HG03095 (cell line): Measurements from ENCODE around the gene MAP1LC3A.
"Not testable (repeated sequence)": the region's sequence is repeated elsewhere in the genome, so short reads cannot be mapped to it uniquely, and the experiment has no call there.

Experiments
- ATAC-seq: cut with Tn5 transposase; IDR thresholded peaks from one replicate; pipeline ENCODE4 v1.9.1; 2021; ENCODE audit warnings: moderate library complexity; ENCODE audit not compliant: unreplicated experiment

MAP1LC3A gene

GRCh38 chr20:34558320-34559218 lies at the start of gene MAP1LC3A:
Gene MAP1LC3A, plus strand, starts transcription at chr20:34558718. Its CDS starts 151 bp downstream, at chr20:34558869.
- no peak for ATAC-seq

GRCh38 chr20:34510575-34510974 lies 47.9 kb upstream of the MAP1LC3A start:
- no peak for ATAC-seq

- no peak for ATAC-seq
These were observed 46.6 kb upstream of the MAP1LC3A start for GRCh38 chr20:34511891-34512265.

- ATAC-seq, result no peak
These were observed 46.1 kb upstream of the MAP1LC3A start for GRCh38 chr20:34512266-34512954.

- no peak for ATAC-seq
These were observed 45.5 kb upstream of the MAP1LC3A start for GRCh38 chr20:34512955-34513419.

GRCh38 chr20:34514034-34514433 lies 44.5 kb upstream of the MAP1LC3A start:
- ATAC-seq, result not testable (repeated sequence)

GRCh38 chr20:34514897-34515483 lies 43.5 kb upstream of the MAP1LC3A start:
- ATAC-seq, result no peak

GRCh38 chr20:34515484-34516246 lies 42.9 kb upstream of the MAP1LC3A start:
- ATAC-seq, result peak; percentile 39

GRCh38 chr20:34516247-34517113 lies 42.0 kb upstream of the MAP1LC3A start, which contains the start of gene DYNLRB1:
Gene DYNLRB1, plus strand, starts transcription at chr20:34516422. Its CDS starts 37 bp downstream, at chr20:34516459.
- ATAC-seq, result peak; percentile 59

- ATAC-seq, result no peak
These were observed 41.4 kb upstream of the MAP1LC3A start for GRCh38 chr20:34517114-34517505.

GRCh38 chr20:34518863-34519262 lies 39.7 kb upstream of the MAP1LC3A start:
- not testable (repeated sequence) for ATAC-seq

- ATAC-seq, result not testable (repeated sequence)
These were observed 38.7 kb upstream of the MAP1LC3A start for GRCh38 chr20:34519841-34520240.

- no peak for ATAC-seq
These were observed 35.3 kb upstream of the MAP1LC3A start for GRCh38 chr20:34522969-34523871.

GRCh38 chr20:34524426-34524825 lies 34.1 kb upstream of the MAP1LC3A start:
- ATAC-seq, result no peak

GRCh38 chr20:34525342-34525708 lies 33.2 kb upstream of the MAP1LC3A start:
- ATAC-seq, result no peak

GRCh38 chr20:34525709-34526416 lies 32.7 kb upstream of the MAP1LC3A start:
- no peak for ATAC-seq

GRCh38 chr20:34526466-34526865 lies 32.1 kb upstream of the MAP1LC3A start:
- no peak for ATAC-seq

- ATAC-seq, result no peak
These were observed 31.5 kb upstream of the MAP1LC3A start for GRCh38 chr20:34527016-34527415.
